Erythroblast (primary cell): Measurements from ENCODE around the gene CLDN6.

Experiments used
- GATA1 ChIP-seq: IDR thresholded peaks from 2 replicates; pipeline ENCODE4 v1.6.1; 2011; ENCODE audit warnings: low read depth, mild to moderate bottlenecking, control low read depth, low read length, moderate library complexity
- POLR2A ChIP-seq: IDR thresholded peaks from 2 replicates; pipeline ENCODE4 v1.6.1; 2011; ENCODE audit warnings: mild to moderate bottlenecking, low read length

- TF ChIP-seq POLR2A (no peak), GATA1 (no peak)
Measured at GRCh38 chr16:3063625-3064386, 45.8 kb upstream of the CLDN6 start.
